GM10248 (cell line): ENCODE measurements around the gene NEK5.
"Not testable (repeated sequence)": the region's sequence is repeated elsewhere in the genome, so short reads cannot be mapped to it uniquely, and the experiment has no call there.

Experiments
- CTCF ChIA-PET: fragments of 300-600 bp; sonication (Branson Sonifier 250); formaldehyde crosslinking; extraction: SDS; loops from one replicate; lab custom pipeline; 2021; ENCODE audit warnings: antibody characterized with exemption; lab: Yijun Ruan, JAX
- POLR2A ChIA-PET: fragments of 350-650 bp; sonication (Branson Sonifier 250); formaldehyde crosslinking; extraction: SDS; loops from one replicate; lab custom pipeline; 2020; ENCODE audit warnings: antibody characterized with exemption; lab: Yijun Ruan, JAX
- DNase-seq: peaks from one replicate; pipeline ENCODE4 v3.0.0; 2012; ENCODE audit errors: extremely low spot score
- CTCF ChIP-seq: IDR thresholded peaks from 2 replicates; pipeline ENCODE4 v1.5.1; 2012; ENCODE audit warnings: mild to moderate bottlenecking, low read depth; ENCODE audit errors: extremely low read depth, missing control alignments, control extremely low read depth

NEK5 gene

GRCh38 chr13:52085421-52085820 lies 43.5 kb downstream of the NEK5 start:
- TF ChIP-seq CTCF = no peak
- ChIA-PET POLR2A (no interaction called here), CTCF (interaction anchor here (0.7 to 1.6 kb wide), 3 partner anchors 13 to 36 kb away, joined by 3 to 5 read pairs (median 4); no protein-coding TSS in a partner anchor)
- DNase-seq = no peak

- DNase-seq, POLR2A ChIA-PET: not testable (repeated sequence)
- CTCF ChIA-PET = interaction anchor here (0.9 to 1.6 kb wide), 2 partner anchors 23 to 36 kb away, joined by 4 to 5 read pairs; no protein-coding TSS in a partner anchor
These were observed 43.9 kb downstream of the NEK5 start for GRCh38 chr13:52084981-52085380.

GRCh38 chr13:52082601-52083000 lies 46.3 kb downstream of the NEK5 start:
- ChIA-PET CTCF (no interaction called here), POLR2A (no interaction called here)
- no peak for TF ChIP-seq CTCF
- no peak for DNase-seq

- POLR2A ChIA-PET, CTCF ChIA-PET, DNase-seq: not testable (repeated sequence)
These were observed 49.0 kb downstream of the NEK5 start for GRCh38 chr13:52079891-52080290.

DNA sequence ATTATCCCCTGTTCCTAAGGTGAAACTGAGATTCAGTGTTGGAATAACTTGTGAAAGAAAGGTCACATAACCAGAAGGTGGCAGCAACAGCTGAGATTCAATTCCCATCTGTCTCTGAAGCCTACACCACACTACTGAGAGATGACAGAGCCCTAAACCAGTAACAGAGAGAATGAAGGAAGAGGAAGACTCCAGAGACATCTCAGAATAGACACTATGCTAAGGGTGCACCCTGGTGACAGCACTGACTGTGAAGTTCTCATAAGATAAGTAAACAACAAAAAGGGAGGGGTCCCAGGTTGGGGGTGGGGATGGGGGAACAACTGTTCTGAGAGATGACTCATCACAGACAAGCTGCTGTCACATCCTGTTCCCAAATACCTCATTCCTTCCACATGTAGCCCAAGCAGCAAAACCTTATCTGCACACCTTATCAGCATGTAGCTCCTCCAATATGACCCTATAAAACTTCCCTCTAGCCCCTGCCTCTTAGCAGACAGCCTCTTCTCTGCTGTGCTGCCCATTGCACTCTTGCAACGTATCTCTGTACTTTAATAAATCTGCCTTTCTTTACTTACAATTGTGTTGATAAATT lies 57.8 kb downstream of the NEK5 start:
- no peak for DNase-seq
- ChIA-PET POLR2A (no interaction called here), CTCF (interaction anchor here (1.3 kb wide), 2 partner anchors 29 to 380 kb away, joined by 3 to 4 read pairs; partner anchors contain the start of gene VPS36)
- no peak for TF ChIP-seq CTCF

- ChIA-PET POLR2A (no interaction called here), CTCF (interaction anchor here (1.0 kb wide), 1 partner anchor 14 kb away, joined by 3 read pairs; no protein-coding TSS in a partner anchor)
- DNase-seq = no peak
- TF ChIP-seq CTCF = no peak
These were observed 61.6 kb downstream of the NEK5 start for GRCh38 chr13:52067237-52067636.

DNA sequence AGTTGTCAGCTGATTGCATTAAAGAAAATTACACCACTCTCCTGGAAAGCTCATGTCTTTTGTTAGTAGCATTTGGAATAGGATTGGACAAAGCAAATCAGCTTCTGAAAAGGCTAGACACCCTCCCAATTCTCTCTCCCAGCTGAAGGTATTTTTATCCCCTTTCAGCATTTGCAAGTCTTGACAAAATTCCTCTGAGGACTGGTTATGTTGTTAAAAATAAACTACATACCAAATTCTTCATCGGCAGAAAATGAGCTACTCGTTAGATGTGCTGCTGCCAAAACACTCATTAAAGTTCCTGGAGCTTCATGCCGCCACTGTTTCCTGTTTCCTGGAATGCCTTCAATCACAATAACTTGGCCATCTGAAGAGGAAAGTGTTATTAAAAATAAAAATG lies 67.3 kb downstream of the NEK5 start:
- CTCF ChIA-PET = interaction anchor here (1.2 to 1.6 kb wide), 4 partner anchors 10 to 60 kb away, joined by 3 to 6 read pairs (median 4); no protein-coding TSS in a partner anchor
- no peak for DNase-seq
- TF ChIP-seq CTCF = no peak
- POLR2A ChIA-PET = no interaction called here

DNA sequence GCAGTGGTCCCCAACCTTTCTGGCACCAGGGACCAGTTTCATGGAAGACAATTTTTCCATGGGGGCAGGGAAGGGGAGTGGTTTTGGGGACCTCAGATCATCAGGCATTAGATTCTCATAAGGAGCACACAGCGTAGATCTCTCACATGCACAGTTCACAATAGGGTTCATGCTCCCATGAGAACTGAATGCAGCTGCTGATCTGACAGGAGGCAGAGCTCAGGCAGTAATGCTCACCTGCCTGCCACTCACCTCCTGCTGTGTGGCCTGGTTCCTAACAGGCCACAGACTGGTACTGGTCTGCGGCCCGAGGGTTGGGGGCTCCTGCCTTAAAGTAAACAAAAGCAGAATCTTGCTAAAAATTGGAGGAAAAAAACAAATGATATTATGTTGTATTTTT lies 67.8 kb downstream of the NEK5 start:
- CTCF ChIA-PET = interaction anchor here (1.2 to 1.6 kb wide), 4 partner anchors 10 to 60 kb away, joined by 3 to 6 read pairs (median 4); no protein-coding TSS in a partner anchor
- POLR2A ChIA-PET, DNase-seq: not testable (repeated sequence)
